ENCODE results near the gene UBQLN4.

DNA sequence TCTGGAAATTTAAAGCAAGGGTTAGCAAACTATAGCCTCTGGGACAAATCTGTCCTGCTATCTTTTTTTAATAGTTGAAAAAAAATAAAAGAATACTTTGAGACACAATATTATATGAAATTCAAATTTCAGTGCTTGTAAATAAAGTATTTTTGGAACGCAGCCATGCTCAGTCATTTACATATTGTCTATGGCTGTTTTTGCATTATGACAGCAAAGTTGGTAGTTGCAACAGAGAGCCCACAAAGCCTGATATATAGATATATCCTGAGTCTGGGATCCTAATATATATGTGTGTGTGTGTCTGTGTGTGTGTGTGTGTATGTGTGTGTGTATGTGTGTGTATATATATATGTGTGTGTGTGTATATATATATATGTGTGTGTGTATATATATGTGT is 53.6 kb downstream of the UBQLN4 start:
- TF ChIP-seq, protein P1, sequence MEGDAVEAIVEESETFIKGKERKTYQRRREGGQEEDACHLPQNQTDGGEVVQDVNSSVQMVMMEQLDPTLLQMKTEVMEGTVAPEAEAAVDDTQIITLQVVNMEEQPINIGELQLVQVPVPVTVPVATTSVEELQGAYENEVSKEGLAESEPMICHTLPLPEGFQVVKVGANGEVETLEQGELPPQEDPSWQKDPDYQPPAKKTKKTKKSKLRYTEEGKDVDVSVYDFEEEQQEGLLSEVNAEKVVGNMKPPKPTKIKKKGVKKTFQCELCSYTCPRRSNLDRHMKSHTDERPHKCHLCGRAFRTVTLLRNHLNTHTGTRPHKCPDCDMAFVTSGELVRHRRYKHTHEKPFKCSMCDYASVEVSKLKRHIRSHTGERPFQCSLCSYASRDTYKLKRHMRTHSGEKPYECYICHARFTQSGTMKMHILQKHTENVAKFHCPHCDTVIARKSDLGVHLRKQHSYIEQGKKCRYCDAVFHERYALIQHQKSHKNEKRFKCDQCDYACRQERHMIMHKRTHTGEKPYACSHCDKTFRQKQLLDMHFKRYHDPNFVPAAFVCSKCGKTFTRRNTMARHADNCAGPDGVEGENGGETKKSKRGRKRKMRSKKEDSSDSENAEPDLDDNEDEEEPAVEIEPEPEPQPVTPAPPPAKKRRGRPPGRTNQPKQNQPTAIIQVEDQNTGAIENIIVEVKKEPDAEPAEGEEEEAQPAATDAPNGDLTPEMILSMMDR (IDR thresholded peaks at IDR 0.05), result no peak
- TF ChIP-seq POLR2A (IDR thresholded peaks at IDR 0.05), result no peak
